Kidney glomerular epithelial cell (primary cell): ENCODE measurements around the gene CCNJ.
"Not testable (repeated sequence)": the region's sequence is repeated elsewhere in the genome, so short reads cannot be mapped to it uniquely, and the experiment has no call there.

Experiments
- DNase-seq: peaks from one replicate; lab custom pipeline; 2025; lab: John Stamatoyannopoulos, UW

CCNJ gene, protein sequence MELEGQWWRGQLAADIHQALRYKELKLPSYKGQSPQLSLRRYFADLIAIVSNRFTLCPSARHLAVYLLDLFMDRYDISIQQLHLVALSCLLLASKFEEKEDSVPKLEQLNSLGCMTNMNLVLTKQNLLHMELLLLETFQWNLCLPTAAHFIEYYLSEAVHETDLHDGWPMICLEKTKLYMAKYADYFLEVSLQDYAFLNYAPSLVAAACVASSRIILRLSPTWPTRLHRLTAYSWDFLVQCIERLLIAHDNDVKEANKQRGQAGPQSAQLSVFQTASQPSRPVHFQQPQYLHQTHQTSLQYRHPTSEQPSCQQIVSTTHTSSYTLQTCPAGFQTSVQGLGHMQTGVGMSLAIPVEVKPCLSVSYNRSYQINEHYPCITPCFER

DNA sequence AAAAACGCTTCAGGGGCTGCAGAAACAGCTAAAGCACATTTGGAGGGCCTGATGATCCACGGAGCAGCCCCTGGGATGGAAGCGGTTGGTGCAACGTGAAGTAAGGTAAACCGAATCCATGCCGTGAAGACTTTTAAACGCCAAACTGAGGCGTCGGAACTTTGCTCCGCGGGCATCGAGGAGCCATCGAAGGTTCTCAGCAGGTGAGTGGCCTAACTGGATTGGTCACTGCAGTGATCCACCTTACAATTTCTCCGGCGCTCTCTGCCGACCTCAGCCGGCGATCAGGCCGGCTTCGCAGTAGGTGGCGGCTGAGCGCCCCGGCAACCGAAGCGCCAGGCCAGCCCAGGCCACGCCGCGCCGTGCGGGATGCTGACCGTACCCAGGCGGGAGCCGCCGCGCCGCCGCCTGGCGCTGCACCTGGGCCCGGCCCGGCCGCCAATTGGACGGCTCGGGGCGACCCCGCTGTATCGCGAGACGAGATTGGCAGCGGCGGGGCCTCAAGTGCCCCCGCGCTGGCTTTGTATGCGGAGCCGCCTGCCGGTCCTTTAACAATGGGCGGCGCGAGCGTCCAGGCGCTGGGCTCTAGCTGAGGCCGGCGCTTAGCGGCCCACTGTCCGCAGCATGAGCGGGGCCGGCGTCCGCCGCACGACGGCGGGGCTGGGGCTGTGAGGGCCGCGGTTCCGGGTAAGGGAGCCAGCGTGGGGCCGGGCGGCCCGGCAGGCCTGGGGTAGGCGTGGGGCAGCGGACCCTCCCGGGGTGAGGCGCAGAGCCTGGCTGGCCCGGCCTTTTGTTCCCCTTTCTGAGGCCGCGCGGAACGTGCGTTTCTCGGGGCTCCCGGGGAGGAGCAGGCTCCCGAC lies at the start of gene CCNJ:
Gene CCNJ (plus strand): TSS at position 551 of the 860 bp plus-strand sequence. CDS start 811 bp downstream, outside the sequence.
- peak; percentile 58 for DNase-seq

DNA sequence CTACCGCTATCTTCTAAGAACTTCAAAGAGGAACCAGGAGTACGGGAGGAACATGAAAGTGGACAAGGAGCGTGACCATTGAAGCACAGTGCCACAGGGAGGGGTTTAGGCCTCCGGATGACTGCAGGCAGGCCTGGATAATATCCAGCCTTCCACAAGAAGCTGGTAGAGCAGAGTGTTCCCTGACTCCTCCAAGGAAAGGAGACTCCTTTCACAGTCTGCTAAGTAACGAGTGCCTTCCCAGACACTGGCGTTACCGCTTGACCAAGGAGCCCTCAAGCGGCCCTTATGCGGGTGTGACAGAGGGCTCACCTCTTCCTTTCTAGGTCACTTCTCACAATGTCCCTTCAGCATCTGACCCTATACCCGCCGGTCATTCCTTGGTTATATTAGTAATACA lies 49.0 kb upstream of the CCNJ start:
- DNase-seq = not testable (repeated sequence)

DNA sequence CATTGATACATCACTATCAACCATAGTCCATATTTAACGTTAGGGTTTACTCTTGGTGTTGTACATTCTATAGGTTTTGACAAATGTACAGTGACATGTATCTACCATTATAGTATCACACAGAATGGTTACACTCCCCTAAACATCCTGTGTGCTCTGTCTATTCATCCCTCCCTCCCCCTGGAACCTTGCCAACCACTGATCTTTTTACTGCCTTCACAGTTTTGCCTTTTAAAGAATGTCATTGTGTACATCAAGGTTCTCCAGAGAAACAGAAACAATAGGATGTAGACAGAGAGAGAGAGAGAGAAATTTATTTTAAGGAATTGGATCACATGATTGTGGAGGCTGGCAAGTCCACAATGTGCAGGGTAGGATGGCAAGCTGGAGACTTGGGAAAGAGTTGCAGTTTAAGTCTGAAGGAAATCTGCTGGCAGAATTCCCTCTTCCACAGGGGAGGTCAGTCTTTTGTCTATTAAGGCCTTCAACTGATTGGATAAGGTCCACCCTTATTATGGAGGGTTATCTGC lies 45.1 kb upstream of the CCNJ start:
- no peak for DNase-seq

DNA sequence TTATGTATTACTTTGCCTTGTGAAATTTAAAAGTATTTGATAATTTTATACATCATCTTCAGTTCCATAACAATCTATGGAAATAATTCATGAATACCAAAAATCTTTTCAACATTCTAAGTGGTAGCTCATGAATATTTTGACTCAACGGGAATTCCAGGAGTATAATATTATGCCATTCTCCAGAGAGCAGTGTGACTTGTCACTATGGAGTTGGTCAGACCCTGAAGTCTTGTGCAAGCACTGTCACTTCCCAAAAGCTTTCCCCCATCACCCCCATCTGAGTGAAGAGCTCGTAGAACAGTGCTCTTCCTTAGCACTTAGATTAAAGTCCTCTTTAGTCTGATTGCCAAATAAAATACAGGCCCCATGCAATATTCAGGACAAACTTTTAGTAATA lies 29.4 kb upstream of the CCNJ start:
- DNase-seq = no peak

DNA sequence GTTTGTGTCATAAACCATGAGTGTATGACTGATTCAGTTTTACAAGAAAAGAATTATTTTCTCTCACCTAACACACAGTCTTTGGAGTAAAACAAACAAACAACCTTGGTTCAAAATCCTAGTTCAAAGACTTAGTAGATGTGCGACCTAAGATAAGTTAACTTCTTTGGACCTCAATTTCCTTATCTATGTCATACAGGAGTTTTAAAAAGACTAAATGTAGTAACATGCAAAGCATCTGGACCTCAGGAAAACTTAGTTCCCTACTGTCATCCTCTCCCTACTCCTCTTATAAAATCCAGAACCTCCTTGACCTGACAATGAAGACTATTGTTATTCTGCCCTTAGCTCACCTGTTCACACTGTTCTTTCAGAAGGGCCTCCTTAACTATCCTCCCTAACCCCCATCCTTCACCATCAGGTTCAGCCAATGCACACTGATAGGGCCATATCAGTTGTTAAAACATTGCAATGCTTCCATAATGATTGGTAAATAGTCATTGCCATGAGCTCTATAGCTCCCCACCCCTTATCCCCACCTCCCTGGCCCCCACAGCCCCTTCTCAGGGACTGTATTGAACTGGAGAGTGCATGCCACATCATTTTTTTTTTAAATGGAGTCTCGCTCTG lies 28.8 kb upstream of the CCNJ start:
- DNase-seq = no peak

DNA sequence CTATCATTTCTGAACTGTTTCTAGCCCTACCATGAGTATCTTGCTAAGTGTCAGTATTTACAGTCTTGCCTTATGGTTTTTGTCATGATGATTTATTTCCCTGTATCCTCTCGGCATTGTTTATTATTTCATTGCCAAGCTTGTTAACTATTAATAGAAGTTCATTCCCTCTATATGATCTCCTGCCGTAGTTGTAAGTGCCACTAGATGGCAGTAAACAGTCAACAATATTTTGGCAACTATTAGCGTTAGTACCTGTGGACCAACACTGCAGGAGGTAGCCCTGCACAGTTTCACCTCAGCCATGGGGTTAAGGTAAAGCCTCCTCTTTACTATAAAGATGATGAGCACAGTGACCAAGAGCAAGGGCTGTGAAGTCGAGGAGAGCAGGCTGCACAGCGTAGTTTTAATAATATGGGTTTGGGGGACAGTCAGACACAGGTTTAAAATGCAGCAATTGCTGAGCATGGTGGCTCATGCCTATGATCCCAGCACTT lies 26.1 kb upstream of the CCNJ start:
- DNase-seq = peak; percentile 60

DNA sequence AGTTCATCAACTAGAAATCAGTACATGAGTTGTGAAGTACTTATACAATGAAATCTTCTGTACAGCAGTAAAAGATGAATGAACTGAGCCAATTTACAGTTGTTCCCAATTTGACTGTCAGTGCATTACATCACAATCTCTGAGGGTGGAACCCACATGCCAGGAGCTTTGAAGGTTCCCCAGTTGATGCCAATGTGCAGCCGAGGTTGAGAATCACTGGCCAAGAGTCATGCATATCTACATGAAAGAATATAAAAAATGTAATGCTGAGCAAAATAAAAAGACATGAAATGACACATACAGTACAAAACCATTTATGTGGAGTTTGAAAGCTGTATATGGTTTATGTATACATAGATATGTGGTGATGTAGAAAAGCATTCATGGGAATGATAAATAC lies 22.1 kb upstream of the CCNJ start:
- DNase-seq = no peak

DNA sequence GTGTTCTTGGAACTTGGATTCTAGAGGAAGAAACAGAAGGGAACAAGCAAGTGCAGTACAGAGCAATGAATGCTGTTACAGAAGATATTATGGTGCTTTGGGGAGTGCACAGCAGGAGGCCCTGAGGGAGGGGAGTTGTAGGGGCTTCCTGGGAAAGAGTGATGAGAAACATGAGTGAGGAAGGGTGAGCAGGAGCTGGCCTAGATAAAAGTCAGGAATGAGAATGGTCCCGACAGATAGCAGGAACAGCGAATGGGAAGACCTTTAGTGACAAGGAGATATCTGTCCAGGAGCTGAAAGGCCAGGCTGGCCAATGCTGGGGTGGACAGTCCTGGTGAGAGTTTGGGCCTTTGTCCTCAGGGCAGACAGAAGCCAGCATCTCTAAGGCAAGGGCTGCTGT lies 20.6 kb upstream of the CCNJ start:
- DNase-seq = no peak

DNA sequence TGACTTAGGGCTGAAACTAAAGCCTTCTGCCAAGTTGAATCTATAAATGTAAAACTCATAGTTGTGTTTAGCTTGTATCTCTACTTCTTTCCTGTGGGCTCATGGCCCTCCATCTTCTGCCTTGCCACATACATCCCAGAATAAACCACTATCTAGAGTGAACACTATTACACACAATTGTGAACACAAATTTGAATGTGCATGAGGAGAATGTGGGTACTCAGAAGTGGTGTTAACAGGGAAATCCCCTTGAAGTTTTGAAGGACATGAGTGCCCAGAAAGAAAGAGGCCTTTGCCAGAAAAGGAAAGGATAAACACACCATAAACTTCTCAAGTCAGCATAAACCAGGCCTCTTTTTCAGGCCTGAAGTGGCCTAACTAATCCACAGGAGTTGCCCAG lies 20.2 kb upstream of the CCNJ start:
- DNase-seq = no peak

DNA sequence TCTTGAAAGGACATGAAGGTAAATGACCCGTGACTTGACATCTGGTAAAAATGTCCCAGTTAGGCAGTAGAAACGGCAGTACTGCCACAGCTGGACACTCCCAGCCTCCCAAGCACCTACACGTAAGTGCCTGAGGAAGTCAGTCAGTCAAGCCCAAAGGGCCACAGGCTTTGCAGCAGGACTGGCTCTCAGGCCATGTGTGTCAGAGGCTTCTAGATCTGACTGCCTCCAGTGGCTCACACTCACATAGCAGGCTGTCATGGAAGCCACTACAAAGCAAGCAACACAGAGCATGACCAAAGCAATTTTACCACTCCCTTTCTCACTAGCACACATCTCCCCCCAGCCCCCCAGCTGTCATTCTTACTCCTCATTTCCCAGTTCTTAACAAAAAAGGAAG lies 17.8 kb upstream of the CCNJ start:
- DNase-seq = no peak

DNA sequence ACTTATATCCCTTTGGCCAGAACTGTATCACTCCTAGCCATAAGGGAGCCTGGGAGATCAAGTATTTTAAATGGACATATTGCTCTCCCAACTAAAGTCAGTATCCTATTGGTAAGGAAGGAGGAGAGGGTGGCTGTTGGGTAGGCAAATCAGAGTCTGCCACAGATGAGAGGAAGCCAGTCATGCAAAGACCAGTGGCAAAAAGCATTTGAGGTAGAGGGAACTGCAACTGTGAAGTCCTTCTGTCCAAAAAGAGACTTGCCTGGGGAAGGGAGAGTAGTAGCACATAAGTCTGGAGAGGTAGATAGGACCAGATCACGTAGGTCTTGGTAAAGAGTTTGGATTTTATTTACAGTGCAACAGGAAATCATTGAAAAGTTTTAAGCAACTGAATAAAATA lies 8.8 kb upstream of the CCNJ start:
- DNase-seq = no peak

DNA sequence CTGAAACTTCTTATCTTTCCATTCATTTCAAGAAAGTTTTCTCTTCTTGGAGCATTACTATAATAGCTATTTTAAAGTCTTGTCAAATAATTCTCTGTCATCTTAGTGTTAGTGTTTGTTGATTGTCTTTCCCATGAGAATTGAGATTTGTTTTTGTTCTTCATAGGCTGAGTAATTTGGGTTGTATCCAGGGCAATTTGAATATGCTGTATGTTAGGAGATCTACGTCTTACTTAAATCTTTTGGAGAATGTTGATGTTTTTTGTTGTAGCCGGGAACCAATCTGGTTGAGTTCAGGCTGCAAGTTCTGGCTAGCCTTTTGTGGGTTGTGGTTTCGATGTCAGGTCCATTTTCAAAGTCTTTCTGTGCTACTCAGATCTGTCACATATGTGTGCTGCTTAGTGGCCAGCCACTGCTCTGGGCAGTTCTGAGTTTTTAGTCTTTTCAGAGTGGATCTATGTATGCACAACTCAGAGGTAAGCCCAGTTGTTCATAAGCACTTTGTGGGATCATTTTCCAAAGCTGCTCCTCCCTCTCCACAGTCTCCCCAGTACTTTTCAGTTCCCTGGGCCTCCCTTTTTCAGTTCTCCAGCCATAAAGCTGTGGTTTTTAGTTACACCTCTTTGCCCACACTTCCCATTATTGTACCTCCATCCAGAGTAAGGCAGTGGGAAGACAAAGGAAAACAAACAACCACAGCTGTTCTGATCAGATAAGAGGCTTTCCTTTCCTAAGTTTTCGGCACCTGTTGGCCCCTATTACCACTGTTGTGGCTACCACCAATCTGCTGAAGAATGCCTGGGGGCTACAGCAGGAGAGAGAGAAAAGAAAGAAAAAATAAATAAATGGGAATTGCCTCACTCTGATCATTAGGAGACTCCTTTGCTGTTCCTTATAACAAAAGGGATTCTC lies 4.7 kb upstream of the CCNJ start:
- no peak for DNase-seq

DNA sequence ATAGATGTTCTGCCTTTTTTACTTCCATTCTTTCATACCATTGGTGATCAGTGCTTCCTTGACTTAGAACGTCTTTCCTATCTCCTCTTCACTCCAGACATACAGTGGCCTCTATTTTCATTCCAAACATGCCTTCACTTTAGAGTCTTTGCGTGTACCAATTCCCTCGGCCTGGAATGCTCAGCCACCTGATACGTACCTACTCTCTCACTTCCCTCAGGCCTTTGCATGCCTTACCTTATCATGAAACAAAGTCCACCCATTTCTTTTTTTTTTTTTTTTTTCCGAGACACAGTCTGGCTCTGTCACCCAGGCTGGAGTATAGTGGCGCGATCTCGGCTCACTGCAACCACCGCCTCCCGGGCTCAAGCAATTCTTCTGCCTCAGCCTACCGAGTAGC lies 2.2 kb upstream of the CCNJ start:
- no peak for DNase-seq

DNA sequence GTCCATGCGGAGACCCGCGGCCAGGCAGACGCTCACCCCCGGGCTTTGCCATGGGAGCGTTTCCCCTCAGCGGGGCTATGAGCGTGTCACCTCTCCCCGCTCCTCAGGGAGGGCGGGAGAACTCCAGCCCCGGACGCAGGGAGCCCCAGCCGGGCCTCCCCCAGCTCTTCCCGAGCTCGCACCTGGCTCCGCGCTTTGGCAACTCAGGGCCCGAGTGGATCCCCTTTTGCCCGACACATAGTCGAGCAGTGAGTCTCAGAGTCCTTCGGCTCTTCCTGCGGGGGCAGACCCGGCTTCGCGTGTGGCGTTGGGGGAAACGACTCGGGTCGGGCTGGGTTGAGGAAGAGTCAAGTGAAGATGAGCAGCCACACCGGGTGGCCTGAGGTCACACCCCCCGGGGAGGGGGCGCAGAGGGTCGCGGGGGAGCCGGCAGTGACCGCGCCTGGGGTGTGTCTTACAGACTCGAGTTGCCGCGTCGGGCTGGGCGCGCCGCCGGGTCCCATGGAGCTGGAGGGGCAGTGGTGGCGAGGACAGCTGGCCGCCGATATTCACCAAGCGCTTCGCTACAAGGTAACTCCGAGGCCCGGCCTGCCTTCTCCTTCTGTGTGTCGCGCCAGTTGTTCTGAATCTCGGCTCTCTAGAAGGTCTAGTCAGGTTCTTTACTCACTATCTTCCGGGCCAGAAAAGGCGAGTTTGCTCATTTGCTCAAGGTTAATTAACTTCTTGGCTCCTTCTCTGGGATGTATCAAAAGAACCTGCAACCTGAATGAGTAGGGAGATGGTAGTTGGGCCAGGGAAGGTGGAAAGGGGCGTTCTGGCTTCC lies 721 bp downstream of the CCNJ start:
- peak; percentile 27 for DNase-seq

DNA sequence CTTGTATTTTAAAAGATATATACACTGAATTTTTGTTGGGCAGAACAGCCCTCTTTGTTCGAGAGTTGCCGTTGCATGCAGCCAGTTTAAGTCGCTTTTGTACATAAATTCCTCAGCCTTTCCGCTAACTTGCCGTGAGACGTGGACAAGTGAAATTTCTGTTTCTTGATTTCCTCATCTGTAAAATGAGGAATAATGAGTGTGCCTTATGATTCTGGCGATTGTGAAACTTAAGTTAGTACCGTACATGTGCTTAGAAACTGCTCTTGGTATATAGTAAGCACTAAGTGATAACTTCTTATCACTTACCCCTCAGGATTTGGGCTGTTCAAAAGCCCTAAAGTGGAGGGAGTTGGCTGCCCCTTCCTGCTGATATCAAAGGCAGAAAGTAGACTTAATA lies 1.4 kb downstream of the CCNJ start:
- DNase-seq = no peak

DNA sequence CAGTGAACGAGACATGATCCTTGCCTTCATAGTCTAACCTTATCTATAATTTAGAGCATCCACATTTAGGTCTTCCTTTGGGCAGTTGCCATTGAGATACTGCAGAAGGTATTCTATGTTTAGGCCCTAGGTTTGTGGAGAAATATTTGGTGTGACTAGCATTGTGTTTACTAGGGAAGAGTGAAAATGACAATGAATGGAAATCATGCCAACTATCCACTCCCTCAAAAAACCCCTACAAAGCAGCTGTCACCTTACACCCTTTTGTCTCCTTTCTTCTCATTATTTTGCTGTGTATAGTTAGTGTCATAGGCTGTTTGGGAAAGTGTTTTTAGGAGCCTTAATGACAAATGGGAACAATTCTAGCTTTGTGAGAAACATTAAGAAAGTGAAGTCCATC lies 3.2 kb downstream of the CCNJ start:
- DNase-seq = no peak

DNA sequence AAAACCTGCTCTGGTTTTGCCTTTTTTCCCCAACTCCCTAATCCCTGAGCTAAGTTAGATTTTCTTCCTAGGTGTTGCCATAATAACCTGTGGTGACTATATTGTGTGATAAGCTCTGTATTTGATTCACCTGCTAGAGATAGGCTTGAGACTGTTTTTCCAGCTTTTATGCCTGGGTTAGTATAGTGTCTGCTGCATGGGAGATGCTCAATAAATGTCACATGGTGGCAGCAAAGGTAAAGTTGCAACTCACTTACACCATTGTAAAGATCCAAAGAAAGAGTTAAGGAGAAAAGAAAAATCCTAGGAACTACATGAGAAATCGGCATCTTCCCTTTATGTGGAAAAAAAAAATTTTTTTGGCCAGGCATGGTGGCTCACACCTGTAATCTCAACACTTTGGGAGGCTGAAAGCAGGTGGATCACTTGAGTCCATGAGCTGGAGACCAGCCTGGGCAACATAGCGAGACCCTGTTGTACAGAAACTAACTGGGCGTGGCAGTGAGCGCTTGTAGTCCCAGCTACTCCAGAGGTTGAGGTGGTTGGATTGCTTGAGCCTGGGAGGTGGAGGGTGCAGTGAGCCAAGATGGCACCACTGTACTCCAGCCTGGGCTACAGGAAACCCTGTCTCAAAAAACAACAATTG lies 3.7 kb downstream of the CCNJ start:
- DNase-seq = no peak

DNA sequence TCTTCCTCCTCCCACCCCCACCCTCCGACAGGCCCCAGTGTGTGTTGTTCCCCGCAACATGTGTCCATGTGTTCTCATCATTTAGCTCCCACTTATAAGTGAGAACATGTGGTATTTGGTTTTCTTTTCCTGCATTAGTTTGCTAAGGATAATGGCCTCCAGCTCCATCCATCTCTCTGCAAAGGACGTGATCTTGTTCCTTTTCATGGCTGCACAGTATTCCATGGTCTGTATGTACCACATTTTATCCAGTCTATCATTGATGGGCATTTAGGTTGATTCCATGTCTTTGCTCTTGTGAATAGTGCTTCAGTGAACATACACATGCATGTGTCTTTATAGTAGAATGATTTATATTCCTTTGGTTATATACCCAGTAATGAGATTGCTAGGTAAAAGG lies 4.5 kb downstream of the CCNJ start:
- not testable (repeated sequence) for DNase-seq

DNA sequence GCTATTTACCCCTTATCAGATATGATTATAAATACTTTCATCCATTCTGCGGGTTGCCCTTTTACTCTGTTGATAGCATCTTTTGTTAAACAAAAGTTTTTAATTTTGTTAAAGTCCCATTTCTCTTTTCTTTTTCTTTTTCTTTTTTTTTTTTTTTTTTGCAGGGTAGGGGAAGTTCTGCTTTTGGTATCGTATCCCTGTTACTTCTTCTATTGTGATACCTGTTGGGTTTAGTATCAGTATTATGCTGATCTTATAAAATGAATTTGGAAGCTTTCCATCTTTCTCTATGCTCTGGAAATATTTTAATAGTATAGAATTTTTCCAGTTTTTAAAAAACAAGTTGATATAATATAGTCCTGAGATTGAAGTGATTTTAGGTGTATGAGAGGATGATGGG lies 6.0 kb downstream of the CCNJ start:
- DNase-seq = no peak

DNA sequence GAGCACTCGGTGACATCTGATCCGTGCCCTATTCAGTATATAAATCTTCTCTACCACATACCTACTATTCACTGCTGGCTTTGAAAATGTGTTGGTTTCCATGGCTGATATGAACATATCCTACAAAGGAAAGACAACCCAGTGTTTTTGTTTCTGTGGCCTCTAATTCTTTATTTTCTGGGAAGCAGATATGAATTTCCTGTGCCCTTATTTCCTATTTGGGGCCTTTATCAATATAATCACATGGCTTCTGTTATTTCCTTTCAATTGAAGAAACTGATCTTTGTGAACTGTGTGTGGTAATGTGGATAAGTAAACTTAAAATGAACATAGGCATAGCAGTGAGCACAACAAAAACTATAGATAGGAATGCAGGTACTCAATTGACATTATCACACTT lies 10.6 kb downstream of the CCNJ start:
- DNase-seq = no peak
